Occipital lobe (tissue), 2 donors: Measurements from ENCODE around the gene HDAC5. TPM values are rescaled to one million over a fixed set of nuclear protein-coding genes. Genes with fewer than 3 reads are reported as not detected.
"Not testable (repeated sequence)": the region's sequence is repeated elsewhere in the genome, so short reads cannot be mapped to it uniquely, and the experiment has no call there.

ENCODE experiments used
- DNase-seq: peaks from one replicate; lab custom pipeline; 2025; lab: John Stamatoyannopoulos, UW
- total RNA-seq: library from RNA; depleted of rRNA; stranded (reverse); fragments of >200 nt; gene quantifications from one replicate; pipeline ENCODE4 v1.2.3, GENCODE V29; 2014

The HDAC5 gene
- total RNA-seq, 1 donor from 2014 or later = 101 TPM

- DNase-seq = no peak
These were observed 11.7 kb downstream of the HDAC5 start for GRCh38 chr17:44111777-44112176.

GRCh38 chr17:44110823-44111633, 12.4 kb downstream of the HDAC5 start:
- peak; percentile 97 for DNase-seq

- DNase-seq = no peak
These were observed 13.3 kb downstream of the HDAC5 start for GRCh38 chr17:44110011-44110686.

DNA sequence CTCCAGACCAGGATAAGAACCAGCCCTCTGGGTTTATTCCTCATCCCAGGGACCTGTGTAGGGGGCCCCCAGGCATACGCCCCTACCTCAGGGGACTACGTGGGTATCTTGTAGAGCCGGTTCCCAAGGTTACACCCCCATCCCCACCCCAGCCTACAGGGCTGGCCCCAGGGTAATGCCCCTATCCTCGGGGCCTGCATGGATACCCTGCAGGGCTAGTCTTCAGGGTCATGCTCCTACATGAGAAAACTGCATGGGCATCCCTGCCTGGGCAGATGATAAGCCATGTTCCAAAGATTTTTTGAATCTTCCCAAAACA, 14.2 kb downstream of the HDAC5 start:
- no peak for DNase-seq

- DNase-seq = peak; percentile 65
These were observed 14.8 kb downstream of the HDAC5 start for GRCh38 chr17:44108440-44109311.

DNA sequence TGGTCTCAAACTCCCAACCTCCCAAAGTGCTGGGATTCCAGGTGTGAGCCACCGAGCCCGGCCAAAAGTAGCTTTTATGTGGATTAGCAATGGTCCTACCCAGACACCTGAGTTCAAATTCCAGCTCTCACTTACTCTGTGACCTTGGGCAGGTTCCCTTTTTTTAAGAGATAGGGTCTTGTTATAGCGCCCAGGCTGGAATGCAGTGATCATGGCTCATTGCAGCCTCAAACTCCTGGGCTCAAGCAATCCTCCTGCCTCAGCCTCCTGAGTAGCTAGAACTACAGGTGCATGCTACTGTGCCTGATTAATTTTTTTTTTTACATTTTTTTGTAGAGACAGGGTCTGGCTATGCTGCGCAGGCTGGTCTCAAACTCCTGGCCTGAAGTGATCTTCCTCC, 16.6 kb downstream of the HDAC5 start:
- no peak for DNase-seq

GRCh38 chr17:44105941-44106340, 17.5 kb downstream of the HDAC5 start:
- DNase-seq = no peak

DNA sequence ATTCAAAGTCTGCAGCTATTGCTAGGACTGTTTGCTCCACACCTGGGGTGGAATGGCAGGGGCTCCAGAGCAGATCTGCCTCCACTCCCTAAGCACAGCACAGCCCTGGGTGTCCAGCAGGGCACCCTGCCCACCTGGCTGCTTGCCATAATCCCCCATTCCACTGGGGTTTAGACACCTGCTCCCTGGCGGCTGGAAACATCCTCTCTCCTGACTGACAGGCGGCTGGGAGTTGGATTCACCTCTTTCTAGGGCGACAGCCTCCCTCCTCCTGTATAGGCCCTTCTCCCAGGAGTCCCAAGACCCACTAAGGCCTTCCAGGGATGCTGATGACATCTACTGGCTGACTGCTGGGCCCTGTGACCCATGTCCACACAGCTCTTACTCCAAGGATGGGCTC, 18.0 kb downstream of the HDAC5 start:
- DNase-seq = no peak

DNA sequence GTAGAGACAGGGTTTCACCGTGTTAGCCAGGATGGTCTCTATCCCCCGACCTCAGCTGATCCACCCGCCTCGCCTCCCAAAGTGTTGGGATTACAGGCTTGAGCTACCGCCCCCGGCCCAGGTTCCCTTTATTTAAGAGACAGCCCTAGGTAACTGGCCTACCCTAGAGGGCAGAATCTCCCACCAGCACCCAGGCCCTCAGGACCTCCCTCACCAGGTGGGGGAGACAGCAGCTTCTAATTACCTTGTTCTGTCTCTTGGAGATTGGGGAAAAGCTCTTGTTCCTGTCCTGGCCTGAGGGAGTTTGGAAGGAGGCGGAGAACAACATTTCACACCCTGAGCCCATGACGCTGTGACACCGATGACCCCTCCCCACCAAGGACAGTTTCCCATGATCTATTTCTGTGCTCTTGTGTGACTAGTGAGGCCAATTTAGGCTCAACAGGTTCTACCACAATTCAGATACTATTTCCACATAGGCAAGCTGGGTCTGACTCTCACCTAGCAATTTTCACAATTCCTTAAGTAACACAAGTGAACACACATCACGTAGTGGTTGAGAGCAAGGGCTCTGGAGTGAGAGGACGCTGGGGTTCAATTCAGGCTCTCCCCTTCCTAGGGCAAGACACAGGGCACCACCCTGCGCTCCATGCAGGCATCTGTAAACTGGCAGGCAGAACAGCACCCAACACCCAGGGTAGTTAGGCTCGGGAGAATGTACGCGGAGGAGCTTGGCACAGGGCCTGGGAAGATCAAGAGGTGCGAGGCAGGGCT, 20.4 kb downstream of the HDAC5 start:
- no peak for DNase-seq

DNA sequence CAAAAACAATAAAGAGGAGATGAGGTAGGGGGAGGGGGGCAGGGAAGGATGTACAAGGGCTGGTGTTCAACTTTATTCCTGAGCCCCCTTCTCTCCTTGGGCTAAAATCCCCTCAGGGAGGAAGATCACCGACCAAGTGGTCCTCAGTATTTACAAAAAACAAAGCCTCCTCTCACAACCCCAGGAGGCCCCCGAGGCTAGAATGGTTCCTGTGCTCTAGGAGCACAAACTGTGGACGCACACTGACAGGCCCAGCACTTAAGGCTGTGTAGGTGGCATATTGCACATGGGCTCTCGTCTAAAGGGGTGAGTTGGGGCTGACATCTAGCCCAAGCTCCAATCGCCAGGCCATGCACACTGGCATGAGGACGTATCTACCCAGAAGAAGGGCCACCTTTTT, 21.6 kb downstream of the HDAC5 start:
- not testable (repeated sequence) for DNase-seq

- no peak for DNase-seq
These were observed 26.1 kb downstream of the HDAC5 start for GRCh38 chr17:44097110-44097958.

DNA sequence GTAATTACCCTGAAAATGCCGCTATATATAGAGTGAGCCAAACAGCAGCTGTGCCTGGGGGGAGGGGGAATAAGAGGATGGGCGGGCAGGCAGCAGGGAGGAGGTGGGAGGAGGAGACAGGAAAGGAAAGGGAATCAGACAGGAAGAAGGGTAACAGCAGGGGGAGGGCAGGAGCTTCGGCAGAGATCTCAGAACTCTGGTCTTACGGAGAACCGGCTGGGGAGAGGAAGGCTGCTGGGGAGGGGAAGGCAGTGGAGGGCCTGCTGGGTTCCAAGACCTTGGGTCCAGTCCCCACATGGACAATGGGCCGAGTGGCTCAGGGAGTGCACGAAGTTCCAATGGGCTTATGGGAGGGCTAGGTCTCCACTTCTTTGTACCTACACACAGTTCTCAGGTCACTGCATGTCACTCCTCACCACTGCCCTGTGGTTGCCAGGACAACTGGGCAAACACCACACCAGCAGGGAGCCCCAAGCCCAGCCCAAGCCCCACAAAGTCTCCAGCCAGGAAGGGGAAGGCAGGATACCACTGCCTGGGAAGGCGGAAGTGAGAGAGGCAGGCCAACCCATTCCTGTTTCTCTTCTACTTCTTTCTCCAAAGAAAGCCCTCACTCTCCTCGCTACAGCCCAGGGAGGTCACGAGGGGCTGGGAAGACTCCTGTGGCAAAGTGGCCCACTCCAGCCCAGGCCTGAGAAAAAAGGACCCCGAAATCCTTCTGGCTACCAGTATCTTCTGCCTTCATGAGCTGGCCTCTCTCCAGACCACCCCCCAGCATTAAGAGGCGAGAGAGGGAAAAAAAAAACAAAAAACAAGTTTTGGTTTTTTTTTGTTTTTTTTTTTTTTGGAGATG, 27.6 kb downstream of the HDAC5 start:
- peak; percentile 50 for DNase-seq

GRCh38 chr17:44095388-44095646, 28.1 kb downstream of the HDAC5 start:
- no peak for DNase-seq

GRCh38 chr17:44094701-44095387, 28.6 kb downstream of the HDAC5 start:
- no peak for DNase-seq

DNA sequence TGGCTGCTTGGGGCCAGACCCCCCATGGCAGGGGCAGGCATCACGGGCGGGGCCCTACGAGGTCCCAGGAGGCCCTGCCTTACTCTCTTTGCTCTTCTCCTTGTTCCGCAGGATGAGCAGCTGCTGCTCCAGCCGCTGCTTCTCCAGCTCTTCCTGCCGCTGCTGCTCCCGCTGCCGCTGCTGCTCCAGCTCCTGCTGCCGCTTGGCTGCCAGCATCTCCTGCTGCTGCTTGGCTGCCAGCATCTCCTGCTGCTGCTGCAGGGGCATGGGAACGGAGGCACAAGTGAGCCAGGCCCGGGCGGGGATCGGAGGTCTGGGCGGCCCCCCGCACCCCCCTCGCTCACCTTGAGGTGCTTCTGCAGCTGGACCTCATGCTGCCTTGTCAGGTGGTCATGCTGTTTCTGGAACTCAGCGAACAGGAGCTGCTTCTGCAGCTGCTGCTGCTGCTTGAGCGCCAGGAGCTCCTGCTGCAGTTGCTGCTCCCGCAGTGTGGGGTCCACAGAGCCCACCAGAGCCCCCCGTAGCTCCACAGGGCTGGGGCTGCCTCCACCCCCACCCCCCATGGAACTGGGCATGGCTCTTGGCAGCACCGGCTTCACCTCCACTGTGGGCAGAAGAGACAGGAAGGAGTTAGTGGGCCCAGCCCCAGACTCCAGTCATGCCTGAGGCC, 30.1 kb downstream of the HDAC5 start:
- DNase-seq = no peak

DNA sequence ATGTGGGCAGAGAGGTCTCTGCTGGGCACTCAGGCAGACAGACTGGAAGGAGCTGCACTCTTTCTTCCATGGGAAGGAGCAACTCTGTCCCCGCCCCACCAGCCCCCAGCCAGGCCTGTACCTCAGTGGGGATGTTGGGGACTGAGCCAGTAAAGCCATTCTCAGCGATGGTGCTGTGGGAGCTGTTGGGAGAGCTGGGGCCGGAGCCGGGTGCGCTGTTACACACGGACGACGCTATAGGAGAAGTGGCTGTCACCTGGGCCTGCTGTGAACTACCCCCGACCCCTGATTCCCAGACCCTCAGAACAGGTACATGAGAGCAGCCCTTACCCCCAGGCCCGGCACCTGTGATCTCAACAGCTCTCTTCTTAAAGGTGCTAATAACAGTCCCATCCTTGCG, 31.4 kb downstream of the HDAC5 start:
- no peak for DNase-seq

GRCh38 chr17:44091200-44091997, 32.0 kb downstream of the HDAC5 start:
- DNase-seq = no peak

GRCh38 chr17:44088254-44088653, 35.2 kb downstream of the HDAC5 start:
- no peak for DNase-seq
